GM18505 (cell line): ENCODE data around the gene IGF2BP2.
"Not testable (repeated sequence)": the region's sequence is repeated elsewhere in the genome, so short reads cannot be mapped to it uniquely, and the experiment has no call there.

Experiments used
- ATAC-seq: cut with Tn5 transposase; IDR thresholded peaks from one replicate; pipeline ENCODE4 v1.9.1; 2021; ENCODE audit not compliant: unreplicated experiment
- POLR2A ChIP-seq: IDR thresholded peaks from 4 replicates; pipeline ENCODE4 v1.6.1; 2011; ENCODE audit warnings: borderline replicate concordance; ENCODE audit not compliant: insufficient read depth, insufficient read length; ENCODE audit errors: extremely low read depth

IGF2BP2 gene

DNA sequence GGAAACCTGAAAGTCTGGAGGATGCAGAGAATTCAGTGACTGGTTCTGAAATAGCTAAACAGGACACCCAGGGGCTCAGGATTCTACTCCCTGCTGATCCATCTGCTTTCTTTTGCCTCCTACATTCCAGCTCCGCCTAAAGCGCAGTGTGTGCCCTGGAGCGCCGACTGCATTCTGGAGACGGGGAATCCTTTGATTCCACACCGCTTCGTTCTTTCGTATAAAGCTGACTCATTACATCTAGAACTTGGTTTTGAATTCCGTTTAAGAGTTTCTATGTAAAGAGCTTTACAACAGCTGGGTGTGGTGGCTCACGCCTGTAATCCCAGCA is 177.0 kb downstream of the IGF2BP2 start:
- no peak for TF ChIP-seq POLR2A
- ATAC-seq, result no peak

GRCh38 chr3:185647134-185647879 is 177.5 kb downstream of the IGF2BP2 start:
- no peak for ATAC-seq
- no peak for TF ChIP-seq POLR2A

DNA sequence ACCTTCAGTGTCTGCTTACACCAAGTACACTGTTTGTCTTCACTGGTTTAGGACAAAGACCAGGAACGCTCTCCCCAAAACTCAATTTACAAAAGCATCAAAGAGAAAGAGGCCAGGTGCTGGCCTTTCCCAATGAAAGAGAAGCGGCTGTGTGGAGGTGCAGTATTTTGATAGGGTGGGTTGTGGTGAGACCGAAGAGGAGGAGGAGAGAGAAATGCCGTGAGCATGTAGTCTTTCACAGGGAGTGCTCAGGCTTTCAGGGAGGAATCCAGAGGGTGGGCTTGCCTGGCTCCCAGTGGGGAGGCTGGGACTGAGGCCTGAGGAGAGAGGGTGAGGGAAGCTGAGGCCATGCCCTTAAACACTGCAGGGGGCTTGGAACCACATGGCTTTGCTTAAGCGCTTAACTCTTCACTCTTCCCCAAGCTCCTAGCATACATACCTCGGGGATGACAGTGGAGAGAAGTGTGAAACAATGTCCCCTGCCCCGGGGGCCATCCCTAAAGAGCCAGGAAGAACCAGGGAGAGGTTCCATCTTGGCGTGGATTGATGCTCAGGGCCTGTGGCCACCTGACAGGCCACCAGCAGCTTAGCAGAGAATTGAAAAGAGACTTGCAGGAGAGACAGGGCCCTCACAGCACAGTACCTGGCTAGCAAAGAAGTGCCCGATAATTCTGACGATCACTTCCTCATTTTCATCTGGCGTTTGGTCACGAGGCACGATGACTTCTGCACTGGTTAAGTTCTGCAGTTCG is 178.3 kb downstream of the IGF2BP2 start:
- peak; percentile 56 for ATAC-seq
- no peak for TF ChIP-seq POLR2A

- no peak for ATAC-seq
- TF ChIP-seq POLR2A, result no peak
Observed at GRCh38 chr3:185645596-185646381, 179.1 kb downstream of the IGF2BP2 start.

DNA sequence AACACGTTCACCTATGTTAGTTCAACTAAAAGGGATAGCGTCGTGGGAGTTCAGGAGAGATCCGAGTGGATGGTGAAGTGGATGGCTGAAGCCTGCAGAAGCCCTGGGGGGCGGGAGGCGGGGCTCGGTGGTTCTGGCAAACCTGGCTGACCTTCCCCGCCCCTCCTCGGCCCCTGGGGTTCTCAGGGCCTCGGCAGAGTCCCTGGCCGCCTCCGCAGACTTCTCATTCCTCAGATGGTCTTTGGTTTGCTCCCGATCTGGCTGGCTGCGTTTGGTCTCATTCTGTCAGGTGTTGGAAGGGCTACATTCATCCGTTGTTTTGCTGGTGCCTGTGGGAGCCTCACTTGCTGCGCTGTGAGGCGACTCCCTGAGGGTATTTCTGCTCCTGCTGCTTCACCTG is 179.7 kb downstream of the IGF2BP2 start:
- not testable (repeated sequence) for ATAC-seq

DNA sequence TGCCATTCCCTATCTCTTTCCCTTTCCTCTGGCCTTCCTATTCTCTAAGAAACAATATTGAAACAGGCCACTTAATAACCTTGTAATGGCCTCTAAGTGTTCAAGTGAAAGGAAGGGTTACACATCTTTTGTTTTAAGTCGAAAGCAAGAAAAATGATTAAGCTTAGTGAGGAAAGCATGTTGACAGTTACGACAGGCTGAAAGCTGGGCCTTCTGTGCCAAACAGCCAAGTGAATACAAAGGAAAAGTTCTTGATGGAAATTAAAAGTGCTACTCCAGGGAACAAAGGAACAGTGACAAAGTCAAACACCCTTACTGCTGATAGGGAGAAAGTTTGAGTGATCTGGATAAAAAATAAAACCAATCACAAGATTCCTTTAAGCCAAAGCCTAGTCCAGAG is 184.5 kb downstream of the IGF2BP2 start:
- no peak for TF ChIP-seq POLR2A
- ATAC-seq, result no peak

GRCh38 chr3:185639632-185640206 is 185.1 kb downstream of the IGF2BP2 start:
- TF ChIP-seq POLR2A, result no peak
- ATAC-seq, result no peak

DNA sequence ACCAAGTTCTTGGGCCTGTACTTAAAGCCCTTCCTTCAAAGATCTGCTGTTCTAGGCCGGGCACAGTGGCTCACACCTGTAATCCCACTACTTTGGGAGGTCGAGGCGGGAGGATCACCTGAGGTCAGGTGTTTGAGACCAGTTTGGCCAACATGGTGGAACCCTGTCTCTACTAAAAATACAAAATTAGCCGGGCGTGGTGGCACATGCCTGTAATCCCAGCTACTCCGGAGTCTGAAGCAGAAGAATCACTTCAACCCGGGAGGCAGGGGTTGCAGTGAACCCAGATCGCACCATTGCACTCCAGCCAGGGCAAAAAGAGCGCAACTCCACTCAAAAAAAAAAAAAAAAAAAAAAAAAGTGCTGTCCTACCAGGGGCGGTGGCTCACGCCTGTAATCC is 186.2 kb downstream of the IGF2BP2 start:
- not testable (repeated sequence) for ATAC-seq

- TF ChIP-seq POLR2A, result no peak
- ATAC-seq, result no peak
Observed at GRCh38 chr3:185637388-185637787, 187.5 kb downstream of the IGF2BP2 start.

DNA sequence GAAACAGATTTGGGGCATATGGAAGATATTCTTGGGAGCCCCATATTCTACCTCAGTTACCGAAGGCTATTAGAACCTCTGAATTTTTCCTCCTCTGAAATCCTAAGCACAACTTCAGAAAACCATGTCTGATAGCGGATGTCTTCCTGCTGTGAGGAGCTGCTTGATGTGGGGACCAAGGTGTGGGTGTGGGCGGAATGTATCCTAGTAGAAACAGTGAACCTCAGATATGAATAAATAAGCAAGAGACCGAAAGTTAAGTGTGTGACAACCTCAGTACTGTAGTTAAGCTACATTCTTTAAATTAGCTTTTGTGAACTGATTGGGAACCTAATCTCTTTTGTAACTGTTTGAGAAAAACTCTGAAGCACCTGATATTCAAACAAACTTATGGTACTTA is 191.8 kb downstream of the IGF2BP2 start:
- TF ChIP-seq POLR2A, result no peak
- no peak for ATAC-seq

GRCh38 chr3:185631508-185632206 is 193.2 kb downstream of the IGF2BP2 start:
- TF ChIP-seq POLR2A, result no peak
- ATAC-seq, result no peak

DNA sequence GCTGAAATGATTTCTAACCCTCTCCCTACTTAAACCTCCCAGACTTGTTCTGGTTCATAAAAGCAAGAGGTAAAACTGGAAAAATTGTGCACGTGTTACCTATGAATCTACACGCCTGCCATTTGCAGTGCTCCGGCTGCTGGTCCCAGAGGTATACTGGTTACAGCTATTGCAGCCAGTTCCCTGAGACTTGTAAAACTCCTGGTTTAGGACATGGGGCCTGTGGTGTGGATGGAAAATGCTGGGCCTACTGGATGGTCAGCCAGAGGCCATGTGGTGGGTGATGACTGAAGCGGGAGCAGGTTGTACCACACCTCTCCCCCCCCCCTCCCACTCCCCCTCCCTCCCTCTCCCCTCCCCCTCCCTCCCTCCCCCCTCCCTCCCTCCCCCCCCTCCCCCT is 193.7 kb downstream of the IGF2BP2 start:
- ATAC-seq, result no peak
- no peak for TF ChIP-seq POLR2A

- no peak for ATAC-seq
- no peak for TF ChIP-seq POLR2A
Observed at GRCh38 chr3:185630182-185630622, 194.6 kb downstream of the IGF2BP2 start.
